Vagina (tissue), 2 donors: ENCODE data around the gene GLUL.

Experiments used
- CTCF ChIP-seq, 3 experiments: fragments of 450-650 bp in 2 of 3; fragments of 200-600 bp in 1 of 3; sonication (generic) in 1 of 3; IDR thresholded peaks; one replicate each; pipeline ENCODE4 v1.5.1; 2017 to 2019; ENCODE audit warnings: antibody characterized with exemption in 3 of 3, mild to moderate bottlenecking in 2 of 3, moderate library complexity in 2 of 3
- POLR2A ChIP-seq, 2 donors: fragments of 450-650 bp; IDR thresholded peaks; one replicate each; pipeline ENCODE4 v1.6.1; 2017; ENCODE audit warnings: antibody characterized with exemption in 2 of 2, mild to moderate bottlenecking in 2 of 2, moderate library complexity in 2 of 2
- POLR2AphosphoS5 ChIP-seq, 2 donors: sonication (generic); formaldehyde crosslinking; IDR thresholded peaks; one replicate each; pipeline ENCODE4 v1.9.0; 2017; ENCODE audit warnings: antibody characterized with exemption in 2 of 2, mild to moderate bottlenecking in 2 of 2, low read depth in 1 of 2; ENCODE audit not compliant: insufficient read depth in 1 of 2

GRCh38 chr1:182395906-182396305, 4.3 kb upstream of the GLUL start:
- TF ChIP-seq CTCF (IDR thresholded peaks at IDR 0.05) = no peak
- no peak for TF ChIP-seq POLR2A (IDR thresholded peaks at IDR 0.05)
- no peak for TF ChIP-seq POLR2AphosphoS5 (IDR thresholded peaks at IDR 0.05; ENCODE audit: insufficient read depth in 1 of 2, low read depth in 1 of 2)
